Mesenteric fat pad (tissue), 1 donor: Measurements from ENCODE around the gene ZFAND6. TPM values are rescaled to one million over a fixed set of nuclear protein-coding genes. Genes with fewer than 3 reads are reported as not detected.

Experiments
- total RNA-seq: library from RNA; stranded (reverse); fragmentation: NEBNext Ultra II Directional; extraction: Animal tissue kit (Norgen Biotek cat#: 25700); gene quantifications from one replicate; pipeline ENCODE4 v1.2.1, GENCODE V29; 2021
- donor health status: DM: yes; HTN: yes; CAD: no.

The ZFAND6 gene
- total RNA-seq, 1 donor from 2014 or later: 84.0 TPM

Other genes with a start within 250 kb of the ZFAND6 start
- 20.0 TPM for gene MTHFS, start 162.7 kb upstream of the ZFAND6 start, total RNA-seq
- gene BCL2A1, start 88.5 kb upstream of the ZFAND6 start, total RNA-seq: 18.1 TPM
- 147 TPM for gene FAH, start 93.3 kb downstream of the ZFAND6 start, total RNA-seq
- gene CTXND1, start 192.5 kb downstream of the ZFAND6 start, total RNA-seq: not detected